ENCODE results near the gene DESI1.
"Not testable (repeated sequence)": the region's sequence is repeated elsewhere in the genome, so short reads cannot be mapped to it uniquely, and the experiment has no call there.

Gene DESI1

GRCh38 chr22:41650229-41650628 lies 29.4 kb upstream of the DESI1 start:
- DNase-seq (ENCODE audit: low read depth) = no peak
- H3K4me3 ChIP-seq (ENCODE audit: low read depth, low read length) = no peak overlapping the region
- TF ChIP-seq, protein P1, sequence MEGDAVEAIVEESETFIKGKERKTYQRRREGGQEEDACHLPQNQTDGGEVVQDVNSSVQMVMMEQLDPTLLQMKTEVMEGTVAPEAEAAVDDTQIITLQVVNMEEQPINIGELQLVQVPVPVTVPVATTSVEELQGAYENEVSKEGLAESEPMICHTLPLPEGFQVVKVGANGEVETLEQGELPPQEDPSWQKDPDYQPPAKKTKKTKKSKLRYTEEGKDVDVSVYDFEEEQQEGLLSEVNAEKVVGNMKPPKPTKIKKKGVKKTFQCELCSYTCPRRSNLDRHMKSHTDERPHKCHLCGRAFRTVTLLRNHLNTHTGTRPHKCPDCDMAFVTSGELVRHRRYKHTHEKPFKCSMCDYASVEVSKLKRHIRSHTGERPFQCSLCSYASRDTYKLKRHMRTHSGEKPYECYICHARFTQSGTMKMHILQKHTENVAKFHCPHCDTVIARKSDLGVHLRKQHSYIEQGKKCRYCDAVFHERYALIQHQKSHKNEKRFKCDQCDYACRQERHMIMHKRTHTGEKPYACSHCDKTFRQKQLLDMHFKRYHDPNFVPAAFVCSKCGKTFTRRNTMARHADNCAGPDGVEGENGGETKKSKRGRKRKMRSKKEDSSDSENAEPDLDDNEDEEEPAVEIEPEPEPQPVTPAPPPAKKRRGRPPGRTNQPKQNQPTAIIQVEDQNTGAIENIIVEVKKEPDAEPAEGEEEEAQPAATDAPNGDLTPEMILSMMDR (IDR thresholded peaks at IDR 0.05; ENCODE audit: control insufficient read depth, extremely low read depth, insufficient read depth) = no peak

- TF ChIP-seq, protein P1 (IDR thresholded peaks at IDR 0.05; ENCODE audit: control insufficient read depth, extremely low read depth, insufficient read depth) = no peak
- H3K4me3 ChIP-seq (ENCODE audit: low read depth, low read length) = no peak overlapping the region
- DNase-seq (ENCODE audit: low read depth) = no peak
These were observed 27.6 kb upstream of the DESI1 start for GRCh38 chr22:41648432-41648831.

DNA sequence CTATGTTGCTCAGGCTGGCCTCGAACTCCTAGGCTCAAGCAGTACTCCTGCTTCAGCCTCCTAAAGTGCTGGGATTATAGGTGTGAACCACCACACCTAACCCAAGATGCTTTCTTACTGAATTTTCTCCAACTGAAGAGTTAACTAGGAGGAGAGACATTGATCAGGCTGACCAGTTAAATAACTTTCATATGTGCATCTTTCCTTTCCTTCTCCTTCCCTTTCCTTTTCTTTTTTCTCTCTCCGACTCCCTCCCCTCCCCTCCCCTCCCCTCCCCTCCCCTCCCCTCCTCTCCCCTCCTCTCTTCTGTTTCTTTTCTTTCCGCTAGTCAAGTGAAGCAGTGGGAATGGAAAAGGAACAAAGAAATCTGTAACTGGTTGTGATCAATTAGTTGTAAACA lies 26.9 kb upstream of the DESI1 start:
- H3K4me3 ChIP-seq (ENCODE audit: low read depth, low read length) = no peak overlapping the region
- TF ChIP-seq, protein P1 (IDR thresholded peaks at IDR 0.05; ENCODE audit: control insufficient read depth, extremely low read depth, insufficient read depth) = no peak
- DNase-seq (ENCODE audit: low read depth) = no peak

- no peak for DNase-seq (ENCODE audit: low read depth)
- H3K4me3 ChIP-seq (ENCODE audit: low read depth, low read length) = no peak overlapping the region
- TF ChIP-seq, protein P1 (IDR thresholded peaks at IDR 0.05; ENCODE audit: control insufficient read depth, extremely low read depth, insufficient read depth) = no peak
These were observed 21.7 kb upstream of the DESI1 start for GRCh38 chr22:41642331-41643110.

- TF ChIP-seq, protein P1 (IDR thresholded peaks at IDR 0.05; ENCODE audit: control insufficient read depth, extremely low read depth, insufficient read depth) = no peak
- no peak for DNase-seq (ENCODE audit: low read depth)
- H3K4me3 ChIP-seq (ENCODE audit: low read depth, low read length) = no peak overlapping the region
These were observed 21.0 kb upstream of the DESI1 start for GRCh38 chr22:41641854-41642253.

DNA sequence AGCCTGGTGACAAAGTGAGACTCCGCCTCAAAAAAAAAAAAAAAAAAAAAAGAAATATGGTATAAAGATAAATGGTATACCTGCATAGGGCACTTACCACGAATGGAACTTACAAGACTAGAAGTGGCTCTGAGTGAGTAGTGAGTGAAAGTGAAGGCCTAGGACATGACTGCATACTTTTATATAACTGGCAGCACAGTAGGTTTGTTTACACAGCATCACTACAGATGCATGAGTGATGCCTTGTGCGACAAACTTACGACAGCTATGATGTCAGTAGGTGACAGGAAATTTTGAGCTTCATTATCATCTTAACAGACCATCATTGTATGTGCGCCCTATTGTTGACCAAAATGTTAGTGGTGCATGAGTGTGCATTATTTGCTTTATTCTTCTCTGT lies 17.9 kb upstream of the DESI1 start:
- H3K4me3 ChIP-seq (ENCODE audit: low read depth, low read length) = no peak overlapping the region
- DNase-seq (ENCODE audit: low read depth) = no peak
- TF ChIP-seq, protein P1 (IDR thresholded peaks at IDR 0.05; ENCODE audit: control insufficient read depth, extremely low read depth, insufficient read depth) = no peak

DNA sequence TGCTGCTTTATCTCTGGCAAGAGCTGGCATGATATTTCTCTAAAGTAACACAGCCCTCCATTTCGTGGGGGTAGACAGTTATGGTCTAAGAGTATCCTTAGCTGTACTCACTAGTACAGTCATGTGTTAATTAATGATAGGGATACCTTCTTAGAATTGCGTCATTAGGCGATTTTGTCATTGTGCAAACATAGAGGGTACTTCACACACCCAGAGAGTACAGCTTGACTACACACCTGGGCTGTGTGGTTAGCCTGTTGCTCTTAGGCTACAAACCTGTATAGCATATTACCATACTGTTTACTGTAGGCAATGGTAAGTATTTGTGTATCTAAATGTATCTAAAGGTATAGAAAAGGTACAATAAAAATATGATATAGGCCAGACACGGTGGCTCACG lies 17.3 kb upstream of the DESI1 start:
- no peak for DNase-seq (ENCODE audit: low read depth)
- TF ChIP-seq, protein P1 (IDR thresholded peaks at IDR 0.05; ENCODE audit: control insufficient read depth, extremely low read depth, insufficient read depth) = no peak
- H3K4me3 ChIP-seq (ENCODE audit: low read depth, low read length) = no peak overlapping the region

GRCh38 chr22:41637623-41638022 lies 16.8 kb upstream of the DESI1 start:
- H3K4me3 ChIP-seq (ENCODE audit: low read depth, low read length); DNase-seq (ENCODE audit: low read depth): not testable (repeated sequence)

Measured in LNCaP clone FGC (cell line).